MV-4-11 (cell line): Measurements from ENCODE around the gene ATP10A.
"Not testable (repeated sequence)": the region's sequence is repeated elsewhere in the genome, so short reads cannot be mapped to it uniquely, and the experiment has no call there.

Experiments
- DNase-seq: peaks from one replicate; lab custom pipeline; 2025; lab: John Stamatoyannopoulos, UW

Gene ATP10A

DNA sequence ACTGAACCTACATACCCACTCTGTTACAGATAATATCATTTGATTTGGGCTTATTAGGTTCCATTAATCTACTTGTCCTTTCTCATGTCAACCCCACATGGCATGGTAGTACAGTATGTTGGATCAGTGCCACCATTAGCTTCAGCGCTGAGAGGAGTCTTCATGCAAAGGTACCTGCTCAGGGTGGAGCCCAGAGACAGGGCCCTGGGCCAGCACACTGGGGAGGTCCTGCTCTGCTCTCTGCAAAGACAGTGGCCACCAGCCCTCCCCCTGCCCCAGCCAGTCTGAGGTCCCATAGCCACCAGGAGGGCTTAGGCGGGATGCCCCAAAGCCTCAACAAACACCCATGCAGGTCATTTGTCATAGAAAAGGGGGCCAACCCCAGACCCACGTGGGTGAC is 71.0 kb downstream of the ATP10A start:
- DNase-seq, result no peak

DNA sequence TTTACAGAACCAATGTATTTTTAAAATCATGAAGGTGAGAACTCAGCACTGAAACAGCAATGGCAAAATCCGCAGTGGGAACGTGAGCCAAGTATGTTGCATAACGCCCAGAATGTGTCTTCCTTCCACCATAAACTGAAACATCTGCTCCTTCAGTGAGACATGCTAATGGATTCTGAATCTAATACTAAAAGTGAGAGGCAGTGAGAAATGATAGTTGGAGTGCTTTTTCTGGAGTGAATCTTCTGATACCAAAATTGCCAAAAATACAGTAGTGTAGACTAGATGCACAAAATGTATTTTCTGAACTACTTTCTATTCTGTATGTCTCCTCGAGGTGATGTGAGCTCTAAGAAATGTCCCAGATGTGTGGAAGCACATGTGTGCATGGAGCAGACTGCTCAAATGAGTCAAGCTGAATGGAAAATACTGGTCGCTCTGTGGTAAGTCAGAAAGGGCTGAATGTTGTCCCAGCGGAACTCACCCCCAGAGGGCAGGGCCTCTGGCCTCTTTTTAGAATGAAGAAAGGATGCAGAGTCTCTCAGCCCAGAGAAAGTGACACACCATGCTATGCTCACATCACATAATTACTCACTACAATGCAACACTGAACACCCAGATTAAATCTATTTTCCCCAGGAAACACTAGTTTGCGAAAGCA is 73.0 kb downstream of the ATP10A start:
- DNase-seq, result peak; percentile 96

- DNase-seq, result no peak
These were observed 73.5 kb downstream of the ATP10A start for GRCh38 chr15:25789616-25789999.

GRCh38 chr15:25789211-25789610 is 73.9 kb downstream of the ATP10A start:
- DNase-seq, result no peak

- peak; percentile 63 for DNase-seq
These were observed 75.1 kb downstream of the ATP10A start for GRCh38 chr15:25787855-25788520.

GRCh38 chr15:25787381-25787780 is 75.7 kb downstream of the ATP10A start:
- no peak for DNase-seq

GRCh38 chr15:25786040-25786439 is 77.1 kb downstream of the ATP10A start:
- DNase-seq, result no peak

DNA sequence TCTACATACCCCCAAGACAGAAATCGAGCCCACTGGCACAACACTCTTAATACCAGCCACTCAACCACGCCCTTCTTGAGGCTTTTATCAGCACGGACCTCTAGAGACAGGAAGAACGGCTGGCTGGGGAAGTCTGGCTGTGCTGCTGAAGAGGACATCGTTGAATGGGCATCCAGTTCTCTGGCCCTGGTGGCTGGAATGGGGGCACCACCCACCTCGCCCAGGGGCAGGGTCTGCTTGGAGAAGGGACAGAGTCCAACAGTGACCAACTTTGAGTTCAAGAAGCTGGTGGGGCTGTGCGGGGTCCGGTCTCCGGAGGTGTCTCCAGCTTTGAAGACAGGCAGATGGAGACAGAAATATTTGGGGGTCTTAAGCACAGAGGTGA is 77.5 kb downstream of the ATP10A start:
- DNase-seq, result no peak

GRCh38 chr15:25784876-25785640 is 78.1 kb downstream of the ATP10A start:
- no peak for DNase-seq

DNA sequence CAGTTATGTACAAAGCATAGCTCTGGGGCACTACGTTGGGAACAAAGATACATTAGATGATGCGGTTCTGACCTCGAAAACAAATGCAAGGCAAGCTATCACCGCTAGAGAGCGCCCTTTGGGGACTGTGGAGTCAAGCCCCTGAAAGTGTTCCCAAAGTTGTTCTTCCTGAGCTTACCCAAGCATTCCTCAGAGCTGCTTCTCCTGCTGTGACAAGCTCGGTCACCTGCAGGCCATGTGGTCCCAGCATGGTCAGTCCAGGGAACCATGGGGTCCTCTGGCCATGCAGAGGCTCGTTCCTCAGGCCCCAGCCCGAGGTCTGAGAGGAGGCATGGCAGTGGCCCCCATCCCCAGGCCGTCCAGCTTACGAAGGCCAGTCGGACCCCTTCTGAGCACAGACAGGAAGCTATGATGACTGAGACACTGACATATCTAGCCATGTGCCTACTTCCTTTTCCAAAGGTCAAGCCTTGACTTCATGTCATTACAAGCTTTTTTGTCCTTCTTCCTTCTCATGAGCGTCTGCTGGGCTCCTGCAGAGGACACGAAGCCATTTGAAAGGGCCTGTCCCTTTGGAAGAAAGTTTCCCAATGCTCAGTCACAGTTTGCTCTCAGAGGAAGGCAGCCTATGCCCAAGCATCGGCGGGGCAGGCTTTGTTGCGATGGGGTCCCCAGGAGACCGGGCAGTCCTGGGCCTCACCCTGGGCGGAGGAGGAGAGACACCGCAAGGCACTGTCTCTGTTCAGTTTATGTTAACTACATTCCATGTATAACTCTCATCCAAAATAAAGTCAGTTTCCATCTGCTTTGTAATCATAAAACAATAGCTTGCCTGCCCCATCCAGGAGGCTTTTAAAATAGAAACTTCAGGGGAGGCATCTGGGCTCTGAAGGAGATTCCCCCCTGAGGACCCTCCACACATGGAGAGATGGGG is 79.3 kb downstream of the ATP10A start:
- peak; percentile 43 for DNase-seq

DNA sequence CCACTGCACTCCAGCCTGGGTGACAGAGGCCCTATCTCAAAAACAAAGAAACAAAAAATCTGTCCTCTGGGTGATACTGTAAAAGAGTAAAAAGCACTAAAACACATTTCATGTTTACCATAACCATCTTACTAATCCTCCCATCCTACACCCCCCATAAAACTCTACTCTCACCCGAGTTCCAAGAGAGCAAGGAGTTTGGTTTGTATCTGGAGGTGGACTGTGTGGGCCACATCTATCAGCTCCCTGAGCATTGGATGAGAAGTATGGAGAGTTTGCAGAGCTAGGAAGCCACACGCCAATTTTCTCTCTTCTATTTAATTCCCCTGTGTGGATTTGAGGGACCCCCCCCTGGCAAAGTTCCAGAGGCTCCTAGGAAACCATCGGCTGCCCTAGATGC is 80.0 kb downstream of the ATP10A start:
- DNase-seq, result no peak

DNA sequence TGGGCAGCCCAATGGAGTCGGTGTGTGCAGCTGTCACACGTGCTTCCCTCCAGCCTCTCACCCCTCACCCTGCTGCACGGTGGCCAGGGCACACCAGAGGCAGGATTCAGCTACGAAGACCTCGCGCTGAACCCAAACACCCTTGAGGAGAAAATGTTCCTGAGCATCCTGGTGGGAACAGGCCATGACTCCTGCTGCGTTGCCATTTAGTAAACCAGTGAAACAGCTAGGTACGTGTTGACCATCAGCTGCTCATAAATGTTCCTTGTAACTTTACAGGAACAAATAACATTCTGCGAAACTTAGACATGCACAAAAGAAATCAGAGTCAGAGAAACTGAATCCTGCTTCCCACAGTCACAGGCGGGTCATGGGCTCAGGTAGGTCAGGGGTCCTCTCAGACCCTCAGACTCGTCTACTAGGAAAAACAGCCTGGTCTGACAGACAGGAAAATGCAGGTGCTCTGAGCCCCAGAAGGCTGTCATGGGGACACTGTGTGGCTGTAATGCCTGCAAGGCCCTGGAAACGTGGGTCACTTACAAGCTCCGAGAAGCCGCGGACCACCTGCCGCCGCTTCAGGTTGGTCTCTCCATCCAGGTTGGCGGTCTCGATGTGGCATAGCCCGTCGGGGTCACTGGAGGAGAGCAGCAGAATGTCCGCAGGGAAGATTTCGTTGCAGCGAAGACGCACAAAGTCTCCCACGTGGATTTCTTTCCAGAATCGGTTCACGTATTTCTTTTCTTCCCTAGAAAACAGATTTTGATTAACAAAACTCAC is 82.5 kb downstream of the ATP10A start:
- no peak for DNase-seq

GRCh38 chr15:25778161-25778560 is 85.0 kb downstream of the ATP10A start:
- DNase-seq, result peak; percentile 42

DNA sequence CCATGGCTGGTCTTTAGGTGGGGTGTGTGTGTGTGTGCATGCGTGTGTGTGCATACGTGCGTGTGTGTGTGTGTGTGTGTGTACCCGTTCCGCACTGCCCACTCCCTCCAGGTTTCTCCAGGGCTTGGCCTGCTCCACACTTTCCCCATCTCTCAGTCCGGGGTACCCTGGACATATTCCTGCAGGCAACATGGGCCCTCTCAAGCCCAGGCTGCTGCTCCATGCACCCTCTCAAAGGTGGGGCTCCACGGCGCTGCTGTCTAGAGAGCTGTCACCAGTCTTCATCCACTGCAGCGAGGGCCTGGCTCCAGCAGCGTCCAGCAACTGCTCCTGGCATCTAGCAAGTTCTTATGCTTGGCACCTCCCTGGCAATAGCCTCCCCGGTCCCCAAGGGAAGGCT is 86.1 kb downstream of the ATP10A start:
- DNase-seq, result no peak

- DNase-seq, result no peak
These were observed 86.9 kb downstream of the ATP10A start for GRCh38 chr15:25776071-25776746.

- peak; percentile 41 for DNase-seq
These were observed 87.7 kb downstream of the ATP10A start for GRCh38 chr15:25775317-25775912.

GRCh38 chr15:25774871-25775270 is 88.3 kb downstream of the ATP10A start:
- no peak for DNase-seq

DNA sequence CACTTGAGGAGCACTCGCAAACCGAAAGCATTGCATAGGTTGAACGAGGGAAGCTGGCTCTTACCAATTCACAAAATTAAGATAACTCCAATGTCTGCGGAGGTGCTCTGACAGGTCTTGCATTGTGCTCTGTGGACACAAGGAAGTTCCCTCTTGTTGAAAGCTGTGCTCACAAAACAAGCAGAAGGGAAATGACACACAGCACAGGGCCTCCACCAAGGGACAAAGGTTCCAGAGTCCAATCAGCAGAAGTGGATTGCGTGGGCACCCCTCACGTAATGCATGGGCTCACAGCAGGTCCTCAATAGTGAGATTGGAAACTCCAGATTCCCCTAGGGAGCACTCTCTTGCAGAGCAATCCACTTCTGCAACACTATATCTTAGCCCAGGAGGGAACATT is 89.9 kb downstream of the ATP10A start:
- peak; percentile 43 for DNase-seq

- no peak for DNase-seq
These were observed 90.6 kb downstream of the ATP10A start for GRCh38 chr15:25772500-25772899.

- DNase-seq, result not testable (repeated sequence)
These were observed 91.4 kb downstream of the ATP10A start for GRCh38 chr15:25771736-25772135.
